HL-60 (cell line): ENCODE data around the gene CTDP1.

ENCODE experiments used
- DNase-seq, 2 experiments: peaks; one replicate each; pipeline ENCODE4 v3.0.0-alpha.2; 2010 to 2020; ENCODE audit warnings: low read depth in 1 of 2, low spot score in 1 of 2
- H3K27ac ChIP-seq: fragments of 250-450 bp; sonication (Bioruptor Pico); replicated peaks from 2 replicates; pipeline ENCODE4 v1.5.1; 2020; ENCODE audit warnings: mild to moderate bottlenecking, moderate library complexity
- H3K27me3 ChIP-seq: fragments of 250-450 bp; sonication (Bioruptor Pico); 2 replicates; pipeline ENCODE4 v1.5.1; 2021; ENCODE audit warnings: mild to moderate bottlenecking, moderate library complexity; ENCODE audit not compliant: insufficient read depth, poor library complexity, severe bottlenecking
- H3K4me3 ChIP-seq: replicated peaks from 2 replicates; pipeline ENCODE4 v1.5.1; 2011; ENCODE audit warnings: mild to moderate bottlenecking, control low read depth, low read length; ENCODE audit not compliant: insufficient read depth
- CTCF ChIP-seq: IDR thresholded peaks from one replicate; pipeline ENCODE4 v1.5.1; 2011; ENCODE audit warnings: low read length, control low read depth, inconsistent platforms; ENCODE audit not compliant: insufficient read depth
- GABPA ChIP-seq: IDR thresholded peaks from 2 replicates; pipeline ENCODE4 v1.6.1; 2012; ENCODE audit warnings: low read depth
- POLR2AphosphoS5 ChIP-seq: IDR thresholded peaks from 2 replicates; pipeline ENCODE4 v1.6.1; 2012; ENCODE audit warnings: low read depth
- REST ChIP-seq: IDR thresholded peaks from 2 replicates; pipeline ENCODE4 v1.6.1; 2012; ENCODE audit warnings: low read depth; ENCODE audit not compliant: insufficient replicate concordance
- SPI1 ChIP-seq: IDR thresholded peaks from 2 replicates; pipeline ENCODE4 v1.6.1; 2012; ENCODE audit warnings: low read depth, mild to moderate bottlenecking, borderline replicate concordance

CTDP1 gene

DNA sequence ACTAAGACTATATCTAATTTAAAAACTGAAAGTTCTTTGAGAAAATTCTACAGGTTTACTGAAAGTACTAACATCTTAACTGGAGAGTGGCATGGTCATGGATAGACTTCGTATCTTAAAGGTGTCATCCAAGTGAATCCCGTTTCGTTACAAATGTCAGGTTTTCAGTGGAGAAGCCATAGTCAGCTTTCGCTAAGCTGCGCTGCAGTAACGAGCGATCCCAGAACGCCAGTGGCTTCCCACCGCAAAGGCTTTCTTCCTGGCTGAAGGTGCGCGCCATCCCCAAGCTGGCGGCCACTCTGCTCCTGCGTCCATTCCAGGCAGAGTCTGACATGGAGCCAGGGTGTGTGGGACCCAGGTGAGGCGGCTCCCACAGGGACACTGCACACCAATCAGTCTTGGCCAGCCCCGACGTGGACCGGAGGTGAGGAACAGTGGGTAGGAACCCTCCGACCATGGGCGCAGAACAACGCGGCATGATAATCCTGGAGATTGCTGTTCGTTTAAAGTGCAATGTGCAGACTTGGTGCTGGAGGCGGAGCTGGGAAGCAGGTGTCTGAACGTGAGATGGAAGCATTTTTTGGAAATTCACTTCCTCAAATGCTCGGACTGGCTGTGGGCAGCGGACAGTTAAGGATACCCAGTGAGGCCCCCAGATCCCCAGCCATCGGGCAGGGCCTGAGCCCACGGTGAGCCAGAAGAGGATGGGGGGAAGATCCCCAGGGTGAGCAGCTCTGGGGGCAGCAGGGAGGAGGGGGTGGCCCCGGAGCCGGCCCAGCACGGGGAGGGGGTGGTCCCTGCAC lies 90.3 kb downstream of the CTDP1 start:
- H3K4me3 ChIP-seq: no peak overlapping the region
- H3K27me3 ChIP-seq: no peaks in the 10 kb centered on the region
- no peak overlapping the region for H3K27ac ChIP-seq
- TF ChIP-seq GABPA (no peak), POLR2AphosphoS5 (no peak), REST (no peak), SPI1 (no peak), CTCF (no peak)
- DNase-seq: no peak

GRCh38 chr18:79770501-79770815 lies 90.9 kb downstream of the CTDP1 start:
- Histone ChIP-seq H3K27me3 (no peaks in the 10 kb centered on the region), H3K4me3 (no peak overlapping the region), H3K27ac (no peak overlapping the region)
- TF ChIP-seq CTCF (no peak), GABPA (no peak), SPI1 (no peak), POLR2AphosphoS5 (no peak), REST (no peak)
- DNase-seq: no peak

DNA sequence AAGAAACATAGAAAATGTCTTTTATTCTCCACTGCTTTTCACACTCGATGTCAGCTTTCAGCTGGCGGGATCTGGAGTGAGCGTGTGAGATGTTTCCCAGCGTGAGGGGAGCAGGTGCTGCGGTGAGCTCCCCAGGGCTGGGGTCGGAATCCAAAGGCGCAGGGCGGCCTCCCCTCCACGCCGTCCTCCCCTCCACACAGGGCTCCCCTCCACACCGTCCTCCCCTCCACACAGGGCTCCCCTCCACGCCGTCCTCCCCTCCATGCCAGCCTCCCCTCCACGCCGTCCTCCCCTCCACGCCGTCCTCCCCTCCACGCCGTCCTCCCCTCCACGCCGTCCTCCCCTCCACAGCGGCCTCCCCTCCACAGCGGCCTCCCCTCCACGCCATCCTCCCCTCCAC lies 91.2 kb downstream of the CTDP1 start:
- no peaks in the 10 kb centered on the region for H3K27me3 ChIP-seq
- H3K27ac ChIP-seq: no peak overlapping the region
- no peak overlapping the region for H3K4me3 ChIP-seq
- TF ChIP-seq REST (no peak), SPI1 (no peak), CTCF (no peak), POLR2AphosphoS5 (no peak), GABPA (no peak)
- no peak for DNase-seq
